ENCODE data around the gene ZBTB5. TPM values are rescaled to one million over a fixed set of nuclear protein-coding genes. Genes with fewer than 3 reads are reported as not detected.
A peak's percentile ranks its signal among the peaks of the same experiment; 100 is the strongest.
"Not testable (repeated sequence)": the region's sequence is repeated elsewhere in the genome, so short reads cannot be mapped to it uniquely, and the experiment has no call there.

Gene ZBTB5, protein sequence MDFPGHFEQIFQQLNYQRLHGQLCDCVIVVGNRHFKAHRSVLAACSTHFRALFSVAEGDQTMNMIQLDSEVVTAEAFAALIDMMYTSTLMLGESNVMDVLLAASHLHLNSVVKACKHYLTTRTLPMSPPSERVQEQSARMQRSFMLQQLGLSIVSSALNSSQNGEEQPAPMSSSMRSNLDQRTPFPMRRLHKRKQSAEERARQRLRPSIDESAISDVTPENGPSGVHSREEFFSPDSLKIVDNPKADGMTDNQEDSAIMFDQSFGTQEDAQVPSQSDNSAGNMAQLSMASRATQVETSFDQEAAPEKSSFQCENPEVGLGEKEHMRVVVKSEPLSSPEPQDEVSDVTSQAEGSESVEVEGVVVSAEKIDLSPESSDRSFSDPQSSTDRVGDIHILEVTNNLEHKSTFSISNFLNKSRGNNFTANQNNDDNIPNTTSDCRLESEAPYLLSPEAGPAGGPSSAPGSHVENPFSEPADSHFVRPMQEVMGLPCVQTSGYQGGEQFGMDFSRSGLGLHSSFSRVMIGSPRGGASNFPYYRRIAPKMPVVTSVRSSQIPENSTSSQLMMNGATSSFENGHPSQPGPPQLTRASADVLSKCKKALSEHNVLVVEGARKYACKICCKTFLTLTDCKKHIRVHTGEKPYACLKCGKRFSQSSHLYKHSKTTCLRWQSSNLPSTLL
- 1 to 10 TPM in 1 of 3 donors, under 1 TPM in 1, not detected in 1; 0.72 to 1.2 TPM for polyA plus RNA-seq

DNA sequence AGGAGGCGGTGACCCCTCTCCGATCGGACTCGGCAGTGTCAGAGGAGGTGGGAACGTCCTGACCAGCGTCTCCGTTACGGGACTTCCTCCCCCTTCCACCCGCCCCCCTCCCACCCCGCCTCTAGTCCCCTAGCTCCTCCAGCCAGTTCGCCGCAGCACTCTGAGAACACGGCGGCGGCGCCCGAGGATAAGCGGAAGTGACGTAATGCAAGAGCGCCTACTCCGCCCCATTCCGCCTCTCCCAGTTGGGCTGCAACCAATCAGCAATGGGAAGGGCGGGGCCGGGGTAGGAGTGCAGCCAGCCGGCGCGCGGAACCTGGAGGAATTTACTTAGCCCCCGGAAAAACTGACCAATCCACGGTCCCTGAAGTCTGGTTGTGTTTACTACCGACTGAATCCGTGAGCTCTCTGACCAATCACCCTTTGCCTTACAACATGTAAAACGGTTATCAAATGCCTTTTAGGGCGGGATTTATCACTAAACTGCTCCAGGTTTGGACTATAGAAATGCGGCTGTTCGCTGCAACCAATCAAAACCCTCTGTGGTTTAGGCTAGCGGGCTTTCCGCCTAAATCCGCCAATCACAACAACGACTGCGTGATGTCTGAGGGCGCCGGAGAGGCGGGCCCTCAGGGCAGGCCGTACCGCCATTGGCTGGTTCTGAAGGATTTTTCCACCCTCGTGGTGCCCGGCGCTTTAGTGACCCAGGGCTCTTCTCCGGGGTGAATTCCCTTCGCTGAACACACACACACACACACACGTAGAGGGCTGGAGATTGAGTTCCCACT, at the start of gene ZBTB5:
TSS of gene ZBTB5 (minus strand) at position 202 of the 788 bp plus-strand sequence. CDS start 22,899 bp downstream, outside the sequence.
- Mint-ChIP-seq H3K36me3 (no peaks in the 10 kb centered on the region), H3K4me1 (peaks cover 36 to 37% of the 10 kb centered on the region in 2 donors), H3K9me3 (no peaks in the 10 kb centered on the region), H3K4me3 (peak within 1 kb of the TSS; percentile 94 to 99 (median 96)), H3K27ac (peak within 1 kb of the TSS; percentile 91 to 98 (median 96)), H3K27me3 (ENCODE audit: low read depth in 3 of 3) (peaks cover 13 to 17% (median 15%) of the 10 kb centered on the region in 3 donors)
- peak; percentile 100 for DNase-seq

DNA sequence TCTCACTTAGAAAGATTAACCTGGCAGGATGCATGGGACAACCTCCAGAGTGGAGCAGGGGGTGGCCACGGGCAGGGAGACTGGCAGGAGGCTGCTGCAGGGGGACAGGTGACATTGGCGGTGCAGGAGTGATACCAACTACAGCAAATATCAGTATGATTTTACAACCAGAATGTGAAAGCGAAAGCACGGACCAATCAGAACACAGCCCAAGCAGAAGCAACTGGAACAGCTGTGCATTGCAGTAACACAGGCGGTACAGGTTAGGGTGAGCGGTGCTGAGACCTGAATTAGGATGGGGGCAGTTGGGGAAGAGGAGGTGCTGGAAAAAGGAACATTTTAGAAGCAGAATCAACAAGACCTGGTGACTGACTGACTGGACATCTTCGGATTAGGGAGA, 49.7 kb upstream of the ZBTB5 start:
- Mint-ChIP-seq H3K9me3 (no peaks in the 10 kb centered on the region), H3K27ac (peak overlapping the region in 4 of 6 donors; percentile 18 to 45 (median 34)), H3K27me3 (ENCODE audit: low read depth in 3 of 3) (peaks cover 7 to 14% (median 9%) of the 10 kb centered on the region in 3 donors), H3K4me3 (no peak overlapping the region), H3K36me3 (peaks cover 0 to 19% (median 15%) of the 10 kb centered on the region in 3 donors), H3K4me1 (peaks cover 31 to 38% of the 10 kb centered on the region in 2 donors)
- no peak for DNase-seq

DNA sequence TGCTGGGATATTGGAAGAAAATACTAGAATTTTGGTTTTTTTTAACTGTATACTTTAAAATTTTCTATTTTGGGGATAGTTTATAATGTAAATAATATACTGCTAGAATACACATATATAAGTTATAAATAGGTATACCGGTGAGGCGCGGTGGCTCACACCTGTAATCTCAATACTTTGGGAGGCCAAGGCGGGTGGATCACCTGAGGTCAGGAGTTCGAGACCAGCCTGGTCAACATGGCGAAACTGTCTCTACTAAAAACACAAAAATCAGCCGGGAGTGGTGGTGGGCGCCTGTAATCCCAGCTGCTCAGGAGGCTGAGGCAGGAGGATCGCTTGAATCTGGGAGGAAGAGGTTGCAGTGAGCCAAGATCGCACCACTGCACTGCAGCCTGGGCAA, 49.2 kb upstream of the ZBTB5 start:
- H3K27ac Mint-ChIP-seq, result peak overlapping the region in 1 of 6 donors; percentile 60
- H3K36me3 Mint-ChIP-seq, result peaks cover 0 to 19% (median 15%) of the 10 kb centered on the region in 3 donors
- not testable (repeated sequence) for H3K4me3 Mint-ChIP-seq, DNase-seq, H3K9me3 Mint-ChIP-seq
- H3K27me3 Mint-ChIP-seq (ENCODE audit: low read depth in 3 of 3), result peaks cover 7 to 14% (median 9%) of the 10 kb centered on the region in 3 donors
- peaks cover 31 to 39% of the 10 kb centered on the region in 2 donors for H3K4me1 Mint-ChIP-seq

DNA sequence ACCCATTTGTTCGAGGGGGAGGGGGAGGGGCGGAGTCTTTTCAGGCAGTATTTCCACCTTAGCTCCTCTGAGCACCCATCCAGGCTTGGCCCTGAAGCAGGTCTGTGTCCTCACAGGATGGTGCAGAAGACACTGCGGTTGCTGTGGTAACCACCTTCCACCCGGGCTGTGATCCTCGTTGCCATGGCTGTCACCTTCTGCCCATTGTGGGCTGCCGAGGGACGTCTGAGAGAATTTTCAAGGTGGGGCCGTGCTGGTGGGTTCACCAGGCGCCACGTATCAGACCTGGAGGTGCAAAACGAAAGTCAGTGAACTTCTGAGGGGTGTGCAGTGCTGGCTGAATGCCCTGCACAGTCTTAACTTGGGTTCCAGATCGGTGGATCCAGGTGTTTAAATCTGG, 47.2 kb upstream of the ZBTB5 start:
- Mint-ChIP-seq H3K9me3 (no peaks in the 10 kb centered on the region), H3K27ac (peak overlapping the region; percentile 51 to 92 (median 86)), H3K36me3 (peaks cover 4 to 21% (median 14%) of the 10 kb centered on the region in 3 donors), H3K4me1 (peaks cover 45 to 59% of the 10 kb centered on the region in 2 donors), H3K27me3 (ENCODE audit: low read depth in 3 of 3) (peaks cover 8 to 11% (median 9%) of the 10 kb centered on the region in 3 donors), H3K4me3 (peak overlapping the region; percentile 45 to 82 (median 62))
- peak; percentile 84 to 89 (median 87) for DNase-seq

DNA sequence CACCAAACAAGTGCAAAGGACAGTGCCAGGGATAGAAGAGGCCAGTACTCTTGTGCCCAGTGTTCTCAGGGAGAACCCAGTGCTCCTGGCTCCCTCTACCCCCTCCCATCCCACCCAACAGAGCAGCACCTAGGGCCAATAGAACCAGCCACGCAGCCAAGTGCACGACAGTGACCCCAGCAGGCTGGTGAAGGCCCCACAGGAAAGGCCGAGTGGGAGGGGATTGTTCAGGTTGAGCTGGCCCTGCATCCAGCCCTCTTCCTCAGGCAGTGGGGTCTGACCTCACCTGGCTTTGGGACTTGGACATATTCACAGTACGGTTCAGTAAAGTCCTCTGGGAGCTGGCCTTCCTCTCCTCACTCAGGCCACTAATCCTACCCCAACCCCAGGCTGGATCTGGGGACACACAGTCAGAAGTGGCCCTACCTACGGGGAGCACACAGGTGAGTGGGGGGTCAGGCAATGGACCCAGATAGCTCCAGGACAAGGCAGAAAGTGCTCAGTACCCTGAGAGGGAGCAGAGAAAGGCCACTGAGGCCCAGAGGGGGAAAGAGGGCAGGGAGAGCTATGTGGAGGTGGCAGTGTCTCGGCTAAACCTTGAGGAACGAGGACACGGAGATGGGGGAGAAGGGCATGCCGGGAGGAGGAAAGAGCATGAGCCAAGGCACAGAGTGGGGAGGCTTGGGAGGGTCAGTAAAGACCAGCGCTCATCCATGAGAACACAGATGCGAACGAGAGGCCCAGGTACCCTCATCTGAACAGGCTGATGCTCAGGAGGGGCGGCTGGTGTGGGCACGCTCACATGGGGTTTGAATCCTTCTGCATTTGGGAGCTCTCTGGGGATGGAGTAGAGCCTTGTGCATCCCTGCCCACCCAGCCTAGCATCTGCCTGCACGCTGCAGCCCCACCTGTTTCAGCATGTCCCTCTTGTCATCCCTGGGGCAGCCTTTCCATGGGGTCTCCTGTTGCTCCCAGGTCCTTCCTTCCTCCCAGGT, 46.1 kb upstream of the ZBTB5 start:
- Mint-ChIP-seq H3K36me3 (peaks cover 4 to 24% (median 8%) of the 10 kb centered on the region in 3 donors), H3K27ac (peak overlapping the region; percentile 15 to 92 (median 82))

DNA sequence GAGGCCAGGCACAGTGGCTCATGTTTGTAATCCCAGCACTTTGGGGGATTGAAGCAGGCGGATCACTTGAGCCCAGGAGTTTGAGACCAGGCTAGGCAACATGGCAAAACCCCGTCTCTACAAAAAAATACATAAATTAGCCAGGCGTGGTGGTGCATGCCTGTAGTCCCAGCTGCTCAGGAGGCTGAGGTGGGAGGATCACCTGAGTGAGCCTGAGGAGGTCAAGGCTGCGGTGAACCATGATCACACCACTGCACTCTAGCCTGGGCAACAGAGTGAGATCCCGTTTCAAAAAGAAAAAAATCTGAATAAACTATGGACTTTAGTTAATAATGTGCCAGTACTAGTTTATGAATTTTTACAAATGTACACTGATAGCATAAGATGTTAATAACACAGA, 44.8 kb upstream of the ZBTB5 start:
- DNase-seq, H3K9me3 Mint-ChIP-seq, H3K4me3 Mint-ChIP-seq: not testable (repeated sequence)
- Mint-ChIP-seq H3K27me3 (ENCODE audit: low read depth in 3 of 3) (peaks cover 8 to 13% (median 9%) of the 10 kb centered on the region in 3 donors), H3K4me1 (peaks cover 66 to 79% of the 10 kb centered on the region in 2 donors), H3K27ac (peak overlapping the region in 2 of 6 donors; percentile 65 to 91), H3K36me3 (peaks cover 4 to 21% (median 4%) of the 10 kb centered on the region in 3 donors)

More for the DNA sequence above, 46.1 kb upstream of the ZBTB5 start:
- Mint-ChIP-seq H3K9me3 (no peaks in the 10 kb centered on the region), H3K27me3 (ENCODE audit: low read depth in 3 of 3) (peaks cover 8 to 13% (median 9%) of the 10 kb centered on the region in 3 donors), H3K4me1 (peaks cover 57 to 70% of the 10 kb centered on the region in 2 donors), H3K4me3 (no peak overlapping the region)
- DNase-seq, result no peak

DNA sequence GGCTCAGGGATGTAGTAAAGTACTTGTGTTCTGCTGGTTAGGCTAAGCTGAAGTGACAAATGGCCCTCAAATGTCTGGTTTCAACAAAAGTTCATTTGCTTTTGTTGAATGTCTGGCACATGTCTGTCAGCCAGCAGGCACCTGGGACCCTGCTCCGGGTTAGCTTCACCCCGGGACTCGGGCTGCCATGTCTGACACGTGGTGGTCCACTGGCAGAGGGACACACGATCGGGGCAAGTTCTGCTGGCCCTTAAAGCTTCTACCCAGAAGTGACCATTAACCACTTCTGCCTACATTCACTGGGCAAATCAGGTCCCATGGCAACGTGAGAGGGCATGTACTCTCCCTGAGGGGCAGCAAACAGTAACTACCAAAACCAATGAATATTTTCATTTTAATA, 44.3 kb upstream of the ZBTB5 start:
- no peaks in the 10 kb centered on the region for H3K9me3 Mint-ChIP-seq
- peaks cover 4 to 21% (median 4%) of the 10 kb centered on the region in 3 donors for H3K36me3 Mint-ChIP-seq
- H3K27ac Mint-ChIP-seq, result peak overlapping the region in 5 of 6 donors; percentile 9 to 71 (median 56)
- DNase-seq, result no peak
- H3K4me1 Mint-ChIP-seq, result peaks cover 71 to 81% of the 10 kb centered on the region in 2 donors
- H3K4me3 Mint-ChIP-seq, result no peak overlapping the region
- H3K27me3 Mint-ChIP-seq (ENCODE audit: low read depth in 3 of 3), result peaks cover 8 to 11% (median 9%) of the 10 kb centered on the region in 3 donors

DNA sequence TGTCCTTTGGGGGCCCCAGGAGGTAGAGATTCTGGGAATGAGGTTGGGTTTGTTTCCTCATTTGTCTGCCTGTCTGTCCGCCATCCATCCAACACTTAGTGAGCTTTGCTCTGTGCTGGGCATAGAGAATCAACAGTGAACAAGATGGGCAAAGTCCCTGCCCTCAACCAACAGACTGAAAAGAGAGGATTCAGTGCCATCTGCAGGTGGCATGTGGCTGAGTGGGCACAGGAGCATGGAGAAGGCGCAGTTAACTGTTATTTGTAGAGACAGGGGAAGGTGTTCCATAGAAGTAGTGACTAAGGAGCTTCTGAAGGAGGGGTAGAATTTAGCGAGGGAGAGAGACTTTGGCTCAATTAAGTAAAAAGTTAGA, 43.6 kb upstream of the ZBTB5 start:
- H3K27ac Mint-ChIP-seq, result peak overlapping the region in 5 of 6 donors; percentile 31 to 90 (median 65)
- H3K36me3 Mint-ChIP-seq, result peaks cover 4 to 20% (median 7%) of the 10 kb centered on the region in 3 donors
- H3K4me1 Mint-ChIP-seq, result peaks cover 74 to 84% of the 10 kb centered on the region in 2 donors
- peaks cover 9 to 11% (median 9%) of the 10 kb centered on the region in 3 donors for H3K27me3 Mint-ChIP-seq (ENCODE audit: low read depth in 3 of 3)
- H3K9me3 Mint-ChIP-seq, result no peaks in the 10 kb centered on the region
- peak overlapping the region in 1 of 5 donors; percentile 36 for H3K4me3 Mint-ChIP-seq
- no peak for DNase-seq

DNA sequence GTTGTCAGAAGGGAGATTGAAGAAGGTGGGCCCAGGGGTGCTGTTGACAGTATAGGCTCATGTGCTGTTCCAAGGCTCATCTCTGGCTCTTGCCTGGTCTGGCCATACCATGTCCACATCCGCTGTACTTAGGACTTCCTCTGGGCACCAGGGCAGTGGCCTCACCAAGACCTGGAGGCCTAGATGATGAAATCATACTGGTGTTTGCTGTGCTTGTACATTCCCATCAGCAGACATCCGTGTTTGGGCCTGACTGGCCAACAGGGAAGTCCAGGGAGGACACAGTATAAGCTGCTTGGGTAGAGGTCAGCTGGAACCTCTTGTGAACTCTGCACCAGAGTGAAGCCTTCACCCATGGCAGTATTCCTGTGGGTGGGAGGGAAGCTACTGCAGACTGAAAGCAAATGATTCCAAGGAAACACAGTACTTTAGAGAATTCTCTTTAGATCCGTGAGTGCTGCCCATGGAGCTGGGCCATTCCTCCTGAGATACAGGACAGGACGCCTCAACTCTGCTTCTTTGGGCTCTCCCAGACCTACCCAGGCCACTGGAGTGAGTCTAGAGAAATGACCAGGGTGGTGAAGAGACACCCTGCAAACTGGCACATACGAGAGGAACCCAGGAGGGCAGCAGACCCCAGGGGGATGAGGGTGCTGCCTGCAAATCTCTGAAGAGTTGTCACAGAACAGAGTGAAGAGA, 43.0 kb upstream of the ZBTB5 start:
- Mint-ChIP-seq H3K4me1 (peaks cover 76 to 84% of the 10 kb centered on the region in 2 donors), H3K36me3 (peaks cover 8 to 26% (median 10%) of the 10 kb centered on the region in 3 donors), H3K27ac (peak overlapping the region in 4 of 6 donors; percentile 47 to 90 (median 72)), H3K4me3 (no peak overlapping the region), H3K27me3 (ENCODE audit: low read depth in 3 of 3) (peaks cover 9 to 13% (median 11%) of the 10 kb centered on the region in 3 donors), H3K9me3 (no peaks in the 10 kb centered on the region)
- DNase-seq, result no peak

DNA sequence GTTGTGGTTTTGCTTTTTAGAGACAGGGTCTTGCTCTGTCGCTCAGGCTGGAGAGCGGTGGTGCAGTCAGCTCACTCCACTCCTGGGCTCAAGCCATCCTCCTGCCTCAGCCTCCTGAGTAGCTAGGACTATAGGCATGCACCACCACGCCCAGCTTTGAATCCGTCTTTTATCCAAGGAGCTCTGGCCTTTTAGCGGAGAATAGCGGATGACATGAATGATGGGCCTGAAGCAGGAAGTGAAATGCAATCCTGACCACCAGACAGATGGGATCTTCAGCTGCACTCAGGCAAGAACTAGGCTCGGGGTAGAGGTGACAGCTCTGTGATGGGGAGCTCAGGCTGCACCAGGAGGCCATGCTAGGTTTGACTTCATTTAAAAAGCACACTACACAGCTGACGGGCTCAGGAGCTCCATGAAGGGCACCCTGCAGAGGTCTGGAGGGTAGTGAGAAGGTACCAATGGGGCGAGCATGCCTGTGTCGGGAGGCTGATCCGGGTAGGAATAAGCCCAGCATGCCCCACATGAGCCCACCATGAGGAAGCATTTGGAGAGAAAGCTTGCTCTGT, 42.4 kb upstream of the ZBTB5 start:
- H3K4me1 Mint-ChIP-seq, result peaks cover 76 to 84% of the 10 kb centered on the region in 2 donors
- no peaks in the 10 kb centered on the region for H3K9me3 Mint-ChIP-seq
- DNase-seq, result no peak
- H3K4me3 Mint-ChIP-seq, result peak overlapping the region in 4 of 5 donors; percentile 3 to 94 (median 53)
- H3K27me3 Mint-ChIP-seq (ENCODE audit: low read depth in 3 of 3), result peaks cover 8 to 16% (median 8%) of the 10 kb centered on the region in 3 donors
- H3K27ac Mint-ChIP-seq, result peak overlapping the region in 5 of 6 donors; percentile 23 to 98 (median 59)
- peaks cover 8 to 32% (median 14%) of the 10 kb centered on the region in 3 donors for H3K36me3 Mint-ChIP-seq

DNA sequence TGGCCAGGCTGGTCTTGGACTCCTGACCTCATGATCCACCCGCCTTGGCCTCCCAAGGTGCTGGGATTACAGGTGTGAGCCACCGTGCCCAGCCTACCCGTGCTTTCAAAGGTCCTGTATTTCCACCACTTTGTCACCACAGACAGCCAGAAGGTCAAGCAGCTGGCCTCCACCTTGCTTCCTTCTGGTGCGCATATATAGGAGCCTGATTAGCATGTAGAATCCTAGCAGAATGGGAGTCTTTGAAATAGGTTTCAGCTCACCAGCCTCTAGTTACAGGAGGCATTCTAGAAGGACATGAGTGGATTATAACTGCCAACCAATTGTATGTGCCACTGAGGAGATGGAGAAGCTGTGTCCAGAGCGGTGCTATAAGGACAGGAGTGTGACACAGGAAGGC, 39.4 kb upstream of the ZBTB5 start:
- peak overlapping the region; percentile 97 to 100 (median 99) for H3K27ac Mint-ChIP-seq
- H3K9me3 Mint-ChIP-seq, result no peaks in the 10 kb centered on the region
- H3K4me1 Mint-ChIP-seq, result peaks cover 71 to 82% of the 10 kb centered on the region in 2 donors
- peaks cover 0 to 15% (median 6%) of the 10 kb centered on the region in 3 donors for H3K27me3 Mint-ChIP-seq (ENCODE audit: low read depth in 3 of 3)
- peak overlapping the region; percentile 86 to 99 (median 94) for H3K4me3 Mint-ChIP-seq
- DNase-seq, result no peak
- H3K36me3 Mint-ChIP-seq, result peaks cover 18 to 51% (median 31%) of the 10 kb centered on the region in 3 donors

Measured in immature natural killer cell (primary cell).